Osteocyte (in vitro differentiated cells): Measurements from ENCODE around the gene KIF26A. TPM values are rescaled to one million over a fixed set of nuclear protein-coding genes. Genes with fewer than 3 reads are reported as not detected.

Experiments
- DNase-seq: peaks from one replicate; pipeline ENCODE4 v3.0.0; 2021; ENCODE audit warnings: mixed read lengths; ENCODE audit not compliant: unreplicated experiment; ENCODE audit errors: extremely low spot score
- H3K27ac Mint-ChIP-seq: one replicate; pipeline ENCODE4 v1.8.0; 2021; ENCODE audit warnings: mild to moderate bottlenecking, mixed read lengths; ENCODE audit not compliant: unreplicated experiment
- H3K27me3 Mint-ChIP-seq: one replicate; pipeline ENCODE4 v1.8.0; 2021; ENCODE audit warnings: mixed read lengths; ENCODE audit not compliant: unreplicated experiment
- H3K36me3 Mint-ChIP-seq: one replicate; pipeline ENCODE4 v1.8.0; 2021; ENCODE audit warnings: mixed read lengths; ENCODE audit not compliant: unreplicated experiment
- H3K4me1 Mint-ChIP-seq: one replicate; pipeline ENCODE4 v1.8.0; 2021; ENCODE audit warnings: mixed read lengths; ENCODE audit not compliant: unreplicated experiment
- H3K4me3 Mint-ChIP-seq: one replicate; pipeline ENCODE4 v1.8.0; 2021; ENCODE audit warnings: mild to moderate bottlenecking, moderate library complexity, mixed read lengths; ENCODE audit not compliant: unreplicated experiment
- H3K9me3 Mint-ChIP-seq: one replicate; pipeline ENCODE4 v1.8.0; 2021; ENCODE audit warnings: mixed read lengths; ENCODE audit not compliant: unreplicated experiment
- total RNA-seq: library from RNA; stranded (reverse); gene quantifications from 2 replicates; pipeline ENCODE4 v1.2.1, GENCODE V29; 2021
- TF ChIP-seq, protein P1 (sequence below): fragments of 200-600 bp; sonication (generic); IDR thresholded peaks from 2 replicates; pipeline ENCODE4 v1.5.0; 2021; ENCODE audit warnings: antibody characterized with exemption, mild to moderate bottlenecking, moderate library complexity

The KIF26A gene
- total RNA-seq, 1 donor from 2014 or later: 4.5 TPM

DNA sequence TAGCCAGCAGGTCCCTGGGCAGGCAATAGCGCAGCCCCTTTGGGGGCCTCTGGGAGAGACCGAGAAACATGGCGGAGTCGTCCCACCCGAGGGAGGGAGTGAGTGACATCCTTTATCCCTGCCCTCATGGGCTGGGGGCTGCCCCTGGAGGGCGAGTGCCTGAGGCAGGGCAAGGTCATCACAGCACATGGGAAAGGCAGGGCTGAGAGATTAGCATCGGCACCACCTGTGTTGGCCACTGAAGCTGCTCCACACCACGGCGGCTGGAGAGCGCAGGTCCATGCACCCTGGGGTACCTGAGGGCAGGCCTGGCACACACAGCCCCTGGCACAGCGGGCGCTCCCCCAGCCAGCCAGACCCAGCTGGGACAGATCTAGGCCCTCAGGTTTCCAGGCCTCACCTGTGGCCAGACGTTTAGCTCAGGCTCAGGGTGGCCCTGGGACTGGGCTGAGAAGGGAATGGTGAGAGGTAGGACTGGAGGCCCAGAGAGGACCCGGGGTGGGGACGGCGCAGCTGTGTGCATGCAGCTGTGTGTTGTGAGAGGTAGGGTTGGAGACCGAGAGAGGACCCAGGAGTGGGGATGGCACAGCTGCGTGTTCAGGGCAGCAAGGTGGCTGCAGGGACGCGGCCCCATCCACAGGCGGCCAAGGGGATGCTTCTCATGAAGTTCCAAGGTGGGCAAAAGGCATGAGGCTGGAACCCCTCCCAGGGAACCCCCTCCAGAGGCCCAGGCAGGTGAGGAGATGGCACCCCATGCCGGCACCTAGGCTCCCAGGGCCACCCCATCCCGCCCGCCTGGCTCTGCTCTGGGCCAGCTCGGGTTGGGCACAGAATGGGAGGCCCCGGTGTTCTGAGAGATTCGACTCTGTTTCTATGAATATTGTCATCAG is 74.1 kb downstream of the KIF26A start:
- no peak for DNase-seq
- H3K9me3 Mint-ChIP-seq: no peaks in the 10 kb centered on the region
- no peaks in the 10 kb centered on the region for H3K4me1 Mint-ChIP-seq
- TF ChIP-seq, protein P1, sequence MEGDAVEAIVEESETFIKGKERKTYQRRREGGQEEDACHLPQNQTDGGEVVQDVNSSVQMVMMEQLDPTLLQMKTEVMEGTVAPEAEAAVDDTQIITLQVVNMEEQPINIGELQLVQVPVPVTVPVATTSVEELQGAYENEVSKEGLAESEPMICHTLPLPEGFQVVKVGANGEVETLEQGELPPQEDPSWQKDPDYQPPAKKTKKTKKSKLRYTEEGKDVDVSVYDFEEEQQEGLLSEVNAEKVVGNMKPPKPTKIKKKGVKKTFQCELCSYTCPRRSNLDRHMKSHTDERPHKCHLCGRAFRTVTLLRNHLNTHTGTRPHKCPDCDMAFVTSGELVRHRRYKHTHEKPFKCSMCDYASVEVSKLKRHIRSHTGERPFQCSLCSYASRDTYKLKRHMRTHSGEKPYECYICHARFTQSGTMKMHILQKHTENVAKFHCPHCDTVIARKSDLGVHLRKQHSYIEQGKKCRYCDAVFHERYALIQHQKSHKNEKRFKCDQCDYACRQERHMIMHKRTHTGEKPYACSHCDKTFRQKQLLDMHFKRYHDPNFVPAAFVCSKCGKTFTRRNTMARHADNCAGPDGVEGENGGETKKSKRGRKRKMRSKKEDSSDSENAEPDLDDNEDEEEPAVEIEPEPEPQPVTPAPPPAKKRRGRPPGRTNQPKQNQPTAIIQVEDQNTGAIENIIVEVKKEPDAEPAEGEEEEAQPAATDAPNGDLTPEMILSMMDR: no peak
- no peaks in the 10 kb centered on the region for H3K27me3 Mint-ChIP-seq
- H3K36me3 Mint-ChIP-seq: no peaks in the 10 kb centered on the region
- H3K27ac Mint-ChIP-seq: no peak overlapping the region
- H3K4me3 Mint-ChIP-seq: no peak overlapping the region

DNA sequence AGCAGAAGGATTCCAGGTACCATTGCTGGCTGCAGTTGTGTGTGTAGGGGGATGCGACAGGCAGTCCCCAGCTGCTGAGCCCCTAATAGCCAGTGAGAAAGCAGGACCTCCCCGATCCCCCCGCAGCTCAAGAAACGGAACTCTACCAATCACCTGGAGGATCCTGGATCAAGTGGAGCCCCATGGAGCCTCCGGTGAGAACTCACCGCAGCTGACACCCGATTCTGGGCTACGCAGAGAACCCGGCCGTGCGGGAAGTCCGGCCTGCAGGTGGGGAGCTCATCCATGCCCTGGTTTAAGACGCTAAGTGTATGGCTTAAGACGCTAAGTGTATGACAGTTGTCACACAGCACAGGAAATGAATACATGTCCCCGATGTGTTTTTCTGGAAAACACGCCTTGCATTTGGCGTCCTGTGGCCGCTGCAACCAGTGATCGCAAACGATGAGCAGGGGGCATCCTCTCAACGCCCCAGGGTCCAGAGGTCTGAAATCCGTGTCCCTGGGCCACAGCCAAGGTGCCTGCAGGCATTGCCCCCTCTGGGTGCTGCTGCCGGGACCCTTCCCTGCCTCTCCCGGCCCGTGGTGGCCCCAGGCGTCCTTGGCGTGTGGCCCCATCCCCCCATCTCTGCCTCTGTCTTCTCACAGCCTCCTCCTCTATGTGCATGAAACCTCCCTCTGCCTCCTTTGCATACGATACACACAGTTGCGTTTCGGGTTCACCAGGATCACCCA is 75.1 kb downstream of the KIF26A start:
- H3K36me3 Mint-ChIP-seq: no peaks in the 10 kb centered on the region
- H3K27ac Mint-ChIP-seq: no peak overlapping the region
- no peaks in the 10 kb centered on the region for H3K27me3 Mint-ChIP-seq
- no peak for DNase-seq
- TF ChIP-seq, protein P1: no peak
- H3K4me3 Mint-ChIP-seq: no peak overlapping the region
- H3K9me3 Mint-ChIP-seq: no peaks in the 10 kb centered on the region
- H3K4me1 Mint-ChIP-seq: no peaks in the 10 kb centered on the region

DNA sequence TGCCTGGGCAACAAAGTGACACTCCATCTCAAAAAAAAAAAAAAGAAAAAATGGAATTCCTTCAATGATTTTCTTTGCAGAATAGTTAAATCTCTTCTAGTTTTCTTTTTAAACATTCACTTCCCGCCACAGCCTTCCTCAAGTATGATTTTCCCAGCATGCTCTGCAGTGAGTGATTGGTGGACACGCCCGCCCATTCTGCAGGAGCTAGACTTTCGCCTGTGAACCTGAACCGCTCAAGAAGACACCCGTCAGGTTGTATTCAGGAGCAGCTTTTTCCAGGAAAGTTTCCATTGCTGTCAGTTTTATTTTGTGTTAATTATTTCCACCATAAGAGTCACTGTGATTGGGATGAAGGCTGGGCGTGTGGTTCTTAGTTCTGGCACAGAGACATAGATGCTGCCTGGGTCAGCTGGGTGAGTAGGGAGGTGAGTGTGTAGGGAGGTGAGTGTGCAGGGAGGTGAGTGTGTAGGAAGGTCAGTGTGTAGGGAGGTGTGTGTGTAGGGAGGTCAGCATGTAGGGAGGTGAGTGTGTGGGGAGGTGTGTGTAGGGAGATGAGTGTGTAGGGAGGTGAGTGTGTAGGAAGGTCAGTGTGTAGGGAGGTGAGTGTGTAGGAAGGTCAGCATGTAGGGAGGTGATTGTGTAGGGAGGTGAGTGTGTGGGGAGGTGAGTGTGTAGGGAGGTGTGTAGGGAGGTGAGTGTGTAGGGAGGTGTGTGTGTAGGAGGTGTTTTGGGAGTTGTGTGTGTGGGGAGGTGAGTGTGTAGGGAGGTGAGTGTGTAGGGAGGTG is 76.2 kb downstream of the KIF26A start:
- DNase-seq: no peak
- Mint-ChIP-seq H3K9me3 (no peaks in the 10 kb centered on the region), H3K27ac (no peak overlapping the region), H3K4me3 (no peak overlapping the region), H3K4me1 (no peaks in the 10 kb centered on the region), H3K36me3 (no peaks in the 10 kb centered on the region), H3K27me3 (no peaks in the 10 kb centered on the region)
- TF ChIP-seq, protein P1: no peak

DNA sequence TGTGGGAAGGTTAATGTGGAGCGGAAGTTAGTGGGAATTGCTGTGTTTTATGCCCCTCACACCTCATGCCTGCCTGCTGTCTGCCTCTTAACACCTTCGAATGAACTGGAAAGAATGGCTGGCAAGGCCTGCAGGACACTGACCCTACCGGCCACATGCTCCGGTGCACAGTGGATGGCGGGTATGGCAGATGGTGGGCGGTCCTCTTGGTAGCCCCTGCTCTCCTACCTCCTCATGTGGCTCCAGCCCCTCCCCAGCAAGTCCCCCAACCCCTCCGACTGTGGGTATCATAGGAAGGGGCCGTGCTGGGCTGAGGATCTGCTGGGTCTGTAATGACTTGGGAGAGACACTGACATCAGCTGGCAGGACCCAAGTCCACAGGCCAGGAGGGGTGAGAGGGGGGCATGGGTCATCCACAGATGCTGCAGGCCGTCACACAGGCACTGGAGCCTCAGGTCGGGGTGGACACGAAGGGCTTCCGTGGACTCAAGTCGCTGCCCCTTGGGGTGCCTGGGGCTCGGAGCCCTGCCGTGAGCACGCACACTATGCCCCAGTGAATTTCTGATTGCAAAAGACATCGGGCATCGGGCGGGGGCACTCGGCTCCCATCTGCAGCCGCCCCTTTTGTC is 77.4 kb downstream of the KIF26A start:
- DNase-seq: no peak
- no peaks in the 10 kb centered on the region for H3K9me3 Mint-ChIP-seq
- TF ChIP-seq, protein P1: no peak
- no peaks in the 10 kb centered on the region for H3K36me3 Mint-ChIP-seq
- no peak overlapping the region for H3K27ac Mint-ChIP-seq
- H3K27me3 Mint-ChIP-seq: no peaks in the 10 kb centered on the region
- H3K4me1 Mint-ChIP-seq: no peaks in the 10 kb centered on the region
- H3K4me3 Mint-ChIP-seq: no peak overlapping the region
